HUES6 (cell line): ENCODE measurements around the gene DISP2.
A peak's percentile ranks its signal among the peaks of the same experiment; 100 is the strongest.

ENCODE experiments used
- H3K27ac ChIP-seq: 2 replicates; pipeline ENCODE4 v1.7.0; 2013; ENCODE audit warnings: low read depth, mild to moderate bottlenecking, low read length, inconsistent platforms
- H3K27me3 ChIP-seq: 2 replicates; pipeline ENCODE4 v1.6.1; 2013; ENCODE audit warnings: low read length; ENCODE audit not compliant: control insufficient read depth, insufficient read depth
- H3K36me3 ChIP-seq: 2 replicates; pipeline ENCODE4 v1.6.1; 2013; ENCODE audit warnings: low read length; ENCODE audit not compliant: control insufficient read depth, insufficient read depth
- H3K4me1 ChIP-seq: 2 replicates; pipeline ENCODE4 v1.6.1; 2013; ENCODE audit warnings: low read length; ENCODE audit not compliant: control insufficient read depth, insufficient read depth
- H3K4me3 ChIP-seq: 2 replicates; pipeline ENCODE4 v1.5.1; 2013; ENCODE audit warnings: low read depth, low read length
- H3K9ac ChIP-seq: one replicate; pipeline ENCODE4 v1.6.1; 2013; ENCODE audit warnings: mild to moderate bottlenecking, low read length
- H3K9me3 ChIP-seq: 2 replicates; pipeline ENCODE4 v1.6.1; 2013; ENCODE audit warnings: low read depth, low read length; ENCODE audit not compliant: control insufficient read depth, insufficient read depth

DISP2 gene, protein sequence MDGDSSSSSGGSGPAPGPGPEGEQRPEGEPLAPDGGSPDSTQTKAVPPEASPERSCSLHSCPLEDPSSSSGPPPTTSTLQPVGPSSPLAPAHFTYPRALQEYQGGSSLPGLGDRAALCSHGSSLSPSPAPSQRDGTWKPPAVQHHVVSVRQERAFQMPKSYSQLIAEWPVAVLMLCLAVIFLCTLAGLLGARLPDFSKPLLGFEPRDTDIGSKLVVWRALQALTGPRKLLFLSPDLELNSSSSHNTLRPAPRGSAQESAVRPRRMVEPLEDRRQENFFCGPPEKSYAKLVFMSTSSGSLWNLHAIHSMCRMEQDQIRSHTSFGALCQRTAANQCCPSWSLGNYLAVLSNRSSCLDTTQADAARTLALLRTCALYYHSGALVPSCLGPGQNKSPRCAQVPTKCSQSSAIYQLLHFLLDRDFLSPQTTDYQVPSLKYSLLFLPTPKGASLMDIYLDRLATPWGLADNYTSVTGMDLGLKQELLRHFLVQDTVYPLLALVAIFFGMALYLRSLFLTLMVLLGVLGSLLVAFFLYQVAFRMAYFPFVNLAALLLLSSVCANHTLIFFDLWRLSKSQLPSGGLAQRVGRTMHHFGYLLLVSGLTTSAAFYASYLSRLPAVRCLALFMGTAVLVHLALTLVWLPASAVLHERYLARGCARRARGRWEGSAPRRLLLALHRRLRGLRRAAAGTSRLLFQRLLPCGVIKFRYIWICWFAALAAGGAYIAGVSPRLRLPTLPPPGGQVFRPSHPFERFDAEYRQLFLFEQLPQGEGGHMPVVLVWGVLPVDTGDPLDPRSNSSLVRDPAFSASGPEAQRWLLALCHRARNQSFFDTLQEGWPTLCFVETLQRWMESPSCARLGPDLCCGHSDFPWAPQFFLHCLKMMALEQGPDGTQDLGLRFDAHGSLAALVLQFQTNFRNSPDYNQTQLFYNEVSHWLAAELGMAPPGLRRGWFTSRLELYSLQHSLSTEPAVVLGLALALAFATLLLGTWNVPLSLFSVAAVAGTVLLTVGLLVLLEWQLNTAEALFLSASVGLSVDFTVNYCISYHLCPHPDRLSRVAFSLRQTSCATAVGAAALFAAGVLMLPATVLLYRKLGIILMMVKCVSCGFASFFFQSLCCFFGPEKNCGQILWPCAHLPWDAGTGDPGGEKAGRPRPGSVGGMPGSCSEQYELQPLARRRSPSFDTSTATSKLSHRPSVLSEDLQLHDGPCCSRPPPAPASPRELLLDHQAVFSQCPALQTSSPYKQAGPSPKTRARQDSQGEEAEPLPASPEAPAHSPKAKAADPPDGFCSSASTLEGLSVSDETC (N-terminal part only)

GRCh38 chr15:40357723-40358470 lies at the start of gene DISP2:
Gene DISP2 (plus strand): TSS chr15:40358219. CDS start chr15:40358322, 103 bp downstream.
- H3K9ac ChIP-seq: peak within 1 kb of the TSS; percentile 59
- H3K27ac ChIP-seq: no peak within 1 kb of the TSS
- no peaks in the 10 kb centered on the region for H3K9me3 ChIP-seq
- H3K4me3 ChIP-seq: peak within 1 kb of the TSS; percentile 80
- peaks cover 60% of the 10 kb centered on the region for H3K27me3 ChIP-seq
- H3K36me3 ChIP-seq: no peaks in the 10 kb centered on the region
- peaks cover 25% of the 10 kb centered on the region for H3K4me1 ChIP-seq

GRCh38 chr15:40309344-40309862 lies 48.6 kb upstream of the DISP2 start:
- Histone ChIP-seq H3K27ac (no peak overlapping the region), H3K27me3 (peaks cover 16% of the 10 kb centered on the region; the same call in 1 of the 2 replicates), H3K9me3 (no peaks in the 10 kb centered on the region), H3K36me3 (no peaks in the 10 kb centered on the region), H3K4me1 (peaks cover 41% of the 10 kb centered on the region), H3K4me3 (no peak overlapping the region), H3K9ac (no peak overlapping the region)

DNA sequence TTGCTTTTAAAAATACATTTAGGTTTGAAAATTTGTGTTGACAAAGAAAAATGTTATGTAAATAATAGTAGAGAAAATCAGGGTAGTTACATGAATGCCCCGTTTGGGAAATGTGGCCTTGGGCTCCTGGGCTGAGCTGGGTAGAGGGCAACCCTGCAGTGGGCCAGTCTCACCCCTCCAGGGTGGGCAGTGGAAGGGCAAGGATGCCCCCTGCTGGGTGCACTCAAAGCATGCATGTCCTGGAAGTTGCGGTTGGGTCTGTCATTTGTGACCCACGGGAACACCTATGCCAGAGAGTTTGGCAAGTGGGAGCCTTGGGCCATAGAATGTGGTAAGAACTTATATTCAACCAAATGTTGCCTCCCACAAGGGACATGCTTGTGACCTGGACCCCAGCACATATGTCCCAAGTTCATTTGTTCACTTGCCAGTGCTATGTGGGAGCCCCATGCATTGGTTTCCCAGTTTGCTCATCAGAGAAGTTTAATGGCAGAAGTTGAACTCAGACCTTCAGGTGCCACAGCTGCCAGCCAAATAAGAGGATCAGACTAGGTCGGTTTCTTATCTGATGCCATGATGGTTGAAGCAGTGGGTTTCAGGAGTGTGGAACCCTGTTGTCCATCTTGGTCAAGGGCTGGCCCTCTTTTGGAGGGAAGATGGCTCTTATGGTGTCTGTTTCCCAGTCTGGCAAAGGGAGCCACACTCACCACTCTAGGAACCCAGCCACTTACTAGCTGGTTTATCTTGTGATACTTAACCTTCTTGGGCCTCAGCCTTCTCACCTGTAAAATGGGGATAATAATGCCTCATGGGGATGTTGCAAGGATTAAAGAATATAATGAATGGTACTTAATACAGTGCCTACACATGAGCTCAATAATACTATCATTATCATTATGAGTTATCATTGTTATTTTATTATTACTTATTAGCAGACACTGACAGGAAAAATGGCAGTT lies 47.7 kb upstream of the DISP2 start:
- no peak overlapping the region for H3K9ac ChIP-seq
- H3K36me3 ChIP-seq: no peaks in the 10 kb centered on the region
- no peaks in the 10 kb centered on the region for H3K9me3 ChIP-seq
- peaks cover 16% of the 10 kb centered on the region; the same call in 1 of the 2 replicates for H3K27me3 ChIP-seq
- H3K4me3 ChIP-seq: no peak overlapping the region
- peaks cover 41% of the 10 kb centered on the region for H3K4me1 ChIP-seq
- H3K27ac ChIP-seq: no peak overlapping the region

- Histone ChIP-seq H3K27ac (no peak overlapping the region), H3K4me1 (peaks cover 41% of the 10 kb centered on the region), H3K9me3 (no peaks in the 10 kb centered on the region), H3K4me3 (no peak overlapping the region), H3K9ac (no peak overlapping the region), H3K36me3 (no peaks in the 10 kb centered on the region), H3K27me3 (peaks cover 16% of the 10 kb centered on the region; the same call in 1 of the 2 replicates)
These were observed 47.0 kb upstream of the DISP2 start for GRCh38 chr15:40310993-40311392.

DNA sequence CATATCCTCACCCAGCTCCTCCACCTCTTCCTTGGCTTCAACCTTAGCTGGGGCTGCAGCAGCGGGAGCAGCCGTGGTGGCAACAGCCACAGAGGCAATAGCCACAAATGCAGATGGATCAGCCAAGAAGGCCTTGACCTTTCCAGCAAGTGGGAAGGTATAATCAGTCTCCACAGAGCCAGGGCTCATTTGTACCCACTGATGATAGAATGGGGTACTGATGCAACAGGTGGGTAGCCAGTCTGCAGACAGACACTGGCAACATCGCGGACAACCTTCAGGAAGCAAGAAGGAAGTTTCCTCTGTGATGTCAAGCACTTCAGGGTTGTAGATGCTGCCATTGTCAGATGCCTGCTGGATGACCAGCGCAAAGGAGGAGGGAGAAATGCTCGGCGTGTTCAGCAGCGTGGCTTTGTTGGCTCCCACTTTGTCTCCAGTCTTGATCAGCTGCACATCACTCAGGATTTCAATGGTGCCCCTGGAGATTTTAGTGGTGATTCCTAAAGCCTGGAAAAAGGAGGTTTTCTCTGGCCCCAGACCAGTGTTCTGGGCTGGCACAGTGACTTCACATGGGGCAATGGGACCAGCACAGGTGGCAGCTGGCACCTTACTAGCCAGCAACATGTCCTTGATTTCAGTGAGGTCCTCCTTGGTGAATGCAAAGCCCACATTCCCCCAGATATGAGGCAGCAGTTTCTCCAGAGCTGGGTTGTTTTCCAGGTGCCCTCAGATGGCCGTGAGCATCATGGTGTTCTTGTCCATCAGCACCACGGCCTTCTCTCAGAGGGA lies 45.5 kb upstream of the DISP2 start:
- no peaks in the 10 kb centered on the region for H3K36me3 ChIP-seq
- H3K4me3 ChIP-seq: no peak overlapping the region
- no peak overlapping the region for H3K27ac ChIP-seq
- H3K9me3 ChIP-seq: no peaks in the 10 kb centered on the region
- H3K27me3 ChIP-seq: peaks cover 16% of the 10 kb centered on the region; the same call in 1 of the 2 replicates
- peaks cover 28% of the 10 kb centered on the region for H3K4me1 ChIP-seq
- H3K9ac ChIP-seq: no peak overlapping the region

GRCh38 chr15:40313531-40314398 lies 44.3 kb upstream of the DISP2 start:
- Histone ChIP-seq H3K4me1 (peaks cover 19% of the 10 kb centered on the region), H3K4me3 (no peak overlapping the region), H3K27me3 (peaks cover 16% of the 10 kb centered on the region; the same call in 1 of the 2 replicates), H3K36me3 (no peaks in the 10 kb centered on the region), H3K9me3 (no peaks in the 10 kb centered on the region), H3K27ac (no peak overlapping the region), H3K9ac (no peak overlapping the region)

GRCh38 chr15:40314723-40315276 lies 43.2 kb upstream of the DISP2 start:
- H3K4me1 ChIP-seq: peaks cover 8% of the 10 kb centered on the region
- H3K9ac ChIP-seq: no peak overlapping the region
- no peak overlapping the region for H3K4me3 ChIP-seq
- H3K9me3 ChIP-seq: no peaks in the 10 kb centered on the region
- no peak overlapping the region for H3K27ac ChIP-seq
- H3K27me3 ChIP-seq: peaks cover 16% of the 10 kb centered on the region; the same call in 1 of the 2 replicates
- H3K36me3 ChIP-seq: no peaks in the 10 kb centered on the region

DNA sequence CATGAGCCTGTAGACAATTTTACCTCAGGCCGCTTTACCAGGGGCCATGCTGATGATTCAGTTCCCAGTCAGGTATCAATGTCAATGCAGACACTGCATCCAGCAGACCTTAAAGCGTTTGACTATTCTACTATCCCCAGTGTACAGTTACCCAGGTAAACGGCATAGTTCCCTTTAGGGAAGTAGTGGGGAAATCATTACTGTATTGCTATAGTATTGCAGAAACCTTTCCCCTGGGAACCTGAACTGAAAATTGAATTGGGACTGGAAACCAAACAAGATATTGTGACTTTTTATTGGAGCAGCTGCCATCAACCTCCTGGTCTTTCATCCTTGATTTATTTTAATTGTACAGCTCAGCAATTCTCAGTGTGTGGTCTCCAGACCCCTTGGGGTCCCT lies 41.1 kb upstream of the DISP2 start:
- H3K4me3 ChIP-seq: no peak overlapping the region
- no peak overlapping the region for H3K27ac ChIP-seq
- H3K9ac ChIP-seq: no peak overlapping the region
- peaks cover 11% of the 10 kb centered on the region for H3K27me3 ChIP-seq
- peaks cover 10% of the 10 kb centered on the region for H3K4me1 ChIP-seq
- no peaks in the 10 kb centered on the region for H3K36me3 ChIP-seq
- H3K9me3 ChIP-seq: no peaks in the 10 kb centered on the region
